H1 (cell line): ENCODE data around the gene KCTD7. TPM values are rescaled to one million over a fixed set of nuclear protein-coding genes. Genes with fewer than 3 reads are reported as not detected.

Experiments
- CTCF ChIA-PET: fragments of 300-600 bp; sonication (Branson Sonifier 250); formaldehyde crosslinking; loops from one replicate; lab custom pipeline; 2021; ENCODE audit not compliant: partially characterized antibody; lab: Charles Lee
- POLR2A ChIA-PET: fragments of 300-600 bp; sonication (Branson Sonifier 250); formaldehyde crosslinking; loops from one replicate; lab custom pipeline; 2021; ENCODE audit warnings: inconsistent platforms; ENCODE audit not compliant: partially characterized antibody; lab: Charles Lee
- DNase-seq, 2 experiments: peaks; one replicate each; pipeline versions ENCODE4 v3.0.0 to v3.0.0-alpha.2; 2010 to 2022; ENCODE audit warnings: low spot score in 2 of 2, low read depth in 1 of 2, mixed read lengths in 1 of 2
- FAIRE-seq: peaks from 2 replicates; lab custom pipeline; 2011; peaks lifted over from hg19 to GRCh38; lab: Jason Lieb, UNC
- H2AFZ ChIP-seq: 2 replicates; pipeline ENCODE4 v1.8.1; 2012; ENCODE audit warnings: low read length, inconsistent platforms
- H2AK5ac ChIP-seq: 2 replicates; pipeline ENCODE4 v1.6.1; 2013; ENCODE audit warnings: low read depth, low read length
- H2BK120ac ChIP-seq: replicated peaks from 2 replicates; pipeline ENCODE3; 2013; ENCODE audit warnings: low read depth, low read length, inconsistent platforms
- H2BK12ac ChIP-seq: 2 replicates; pipeline ENCODE4 v1.6.1; 2013; ENCODE audit warnings: low read depth, low read length
- H2BK15ac ChIP-seq: 2 replicates; pipeline ENCODE4 v1.6.1; 2013; ENCODE audit warnings: low read length
- H2BK20ac ChIP-seq: 2 replicates; pipeline ENCODE4 v1.6.1; 2013; ENCODE audit warnings: low read length
- H2BK5ac ChIP-seq: 2 replicates; pipeline ENCODE4 v1.6.1; 2013; ENCODE audit warnings: low read depth, low read length
- H3K14ac ChIP-seq: 2 replicates; pipeline ENCODE4 v1.6.1; 2013; ENCODE audit warnings: inconsistent platforms; ENCODE audit not compliant: insufficient read length
- H3K18ac ChIP-seq: 2 replicates; pipeline ENCODE4 v1.6.1; 2013; ENCODE audit warnings: low read length; ENCODE audit errors: extremely low read depth
- H3K23ac ChIP-seq: 2 replicates; pipeline ENCODE4 v1.6.1; 2013; ENCODE audit warnings: inconsistent platforms; ENCODE audit not compliant: insufficient read length
- H3K23me2 ChIP-seq: 2 replicates; pipeline ENCODE4 v1.6.1; 2013; ENCODE audit warnings: low read depth, low read length
- H3K27ac ChIP-seq: 2 replicates; pipeline ENCODE4 v1.6.1; 2011; ENCODE audit warnings: low read depth, low read length, inconsistent platforms
- H3K27me3 ChIP-seq, 4 experiments: replicated peaks in 1 of 4; 1 replicate in 1 of 4; 2 replicates in 3 of 4; pipeline versions ENCODE4 v1.6.1 to v1.8.1; 2011 to 2013; ENCODE audit warnings: low read length in 3 of 4, mild to moderate bottlenecking in 3 of 4, inconsistent platforms in 2 of 4, mixed read lengths in 2 of 4, moderate library complexity in 1 of 4; ENCODE audit not compliant: control insufficient read depth in 3 of 4, insufficient read depth in 3 of 4; ENCODE audit errors: extremely low read depth in 1 of 4
- H3K36me3 ChIP-seq, 4 experiments: 2 replicates each; pipeline versions ENCODE4 v1.6.1 to v1.8.1; 2011 to 2013; ENCODE audit warnings: mild to moderate bottlenecking in 4 of 4, low read length in 3 of 4, moderate library complexity in 2 of 4, control low read depth in 1 of 4, inconsistent platforms in 1 of 4; ENCODE audit not compliant: insufficient read depth in 4 of 4, control insufficient read depth in 2 of 4
- H3K4ac ChIP-seq: replicated peaks from 2 replicates; pipeline ENCODE3; 2013; ENCODE audit warnings: low read length, low read depth, mixed read lengths, inconsistent platforms; ENCODE audit not compliant: insufficient read length
- H3K4me1 ChIP-seq, 4 experiments: replicated peaks in 1 of 4; 1 replicate in 1 of 4; 2 replicates in 3 of 4; pipeline versions ENCODE4 v1.6.1 to v1.8.1; 2011 to 2013; ENCODE audit warnings: low read length in 3 of 4, inconsistent platforms in 2 of 4, mixed read lengths in 1 of 4; ENCODE audit not compliant: insufficient read depth in 4 of 4, control insufficient read depth in 3 of 4
- H3K4me2 ChIP-seq, 2 experiments: 2 replicates each; pipeline versions ENCODE4 v1.6.1 to v1.8.1; 2011 to 2013; ENCODE audit warnings: low read depth in 2 of 2, low read length in 2 of 2, control low read depth in 1 of 2, inconsistent platforms in 1 of 2, mild to moderate bottlenecking in 1 of 2; ENCODE audit not compliant: insufficient read depth in 1 of 2
- H3K4me3 ChIP-seq, 4 experiments: fragments of 200-600, 300-600 bp in 1 of 4; sonication (generic), shearing (Covaris generic), sonication (Bioruptor Twin) in 1 of 4; 2 replicates each; pipeline versions ENCODE4 v1.5.1 to v1.8.1; 2011 to 2016; ENCODE audit warnings: low read length in 4 of 4, low read depth in 3 of 4, control low read depth in 2 of 4, inconsistent platforms in 2 of 4, mild to moderate bottlenecking in 2 of 4, mixed read lengths in 1 of 4, moderate library complexity in 1 of 4; ENCODE audit not compliant: insufficient read depth in 2 of 4; ENCODE audit errors: extremely low read depth in 1 of 4
- H3K56ac ChIP-seq: replicated peaks from 2 replicates; pipeline ENCODE3; 2013; ENCODE audit warnings: low read depth, mild to moderate bottlenecking, mixed read lengths, low read length, inconsistent platforms; ENCODE audit not compliant: insufficient read length
- H3K79me1 ChIP-seq: 2 replicates; pipeline ENCODE4 v1.6.1; 2013; ENCODE audit warnings: low read depth, low read length, control low read depth
- H3K79me2 ChIP-seq, 2 experiments: 2 replicates each; pipeline versions ENCODE4 v1.6.1 to v1.8.1; 2012 to 2013; ENCODE audit warnings: low read length in 2 of 2, mild to moderate bottlenecking in 2 of 2, inconsistent platforms in 1 of 2; ENCODE audit not compliant: insufficient read depth in 2 of 2, control insufficient read depth in 1 of 2
- H3K9ac ChIP-seq, 4 experiments: replicated peaks in 1 of 4; 1 replicate in 1 of 4; 2 replicates in 3 of 4; pipeline versions ENCODE4 v1.6.1 to v1.8.1; 2011 to 2013; ENCODE audit warnings: low read depth in 3 of 4, low read length in 3 of 4, control low read depth in 2 of 4, mild to moderate bottlenecking in 2 of 4, moderate library complexity in 2 of 4, inconsistent platforms in 1 of 4; ENCODE audit errors: extremely low read depth in 1 of 4
- H3K9me3 ChIP-seq, 2 experiments: 2 replicates each; pipeline versions ENCODE4 v1.6.1 to v1.8.1; 2012 to 2013; ENCODE audit warnings: mild to moderate bottlenecking in 2 of 2, moderate library complexity in 2 of 2, control low read depth in 1 of 2, inconsistent platforms in 1 of 2, low read depth in 1 of 2, low read length in 1 of 2, mixed read lengths in 1 of 2; ENCODE audit not compliant: insufficient read depth in 2 of 2
- H4K20me1 ChIP-seq, 2 experiments: replicated peaks in 1 of 2; 2 replicates each; pipeline versions ENCODE3 to v1.8.1; 2011 to 2013; ENCODE audit warnings: inconsistent platforms in 2 of 2, low read length in 2 of 2, mild to moderate bottlenecking in 1 of 2; ENCODE audit not compliant: insufficient read depth in 2 of 2, control insufficient read depth in 1 of 2
- H4K5ac ChIP-seq: 2 replicates; pipeline ENCODE4 v1.6.1; 2013; ENCODE audit warnings: low read length, low read depth, mixed read lengths, inconsistent platforms; ENCODE audit not compliant: insufficient read length
- H4K8ac ChIP-seq: 2 replicates; pipeline ENCODE4 v1.8.0; 2013; ENCODE audit warnings: mild to moderate bottlenecking, moderate library complexity, low read length, inconsistent platforms; ENCODE audit not compliant: insufficient read depth; ENCODE audit errors: extremely low read depth
- H4K91ac ChIP-seq: replicated peaks from 2 replicates; pipeline ENCODE3; 2013; ENCODE audit warnings: low read length, mixed read lengths, inconsistent platforms; ENCODE audit not compliant: insufficient read length
- BACH1 ChIP-seq: IDR thresholded peaks from 2 replicates; pipeline ENCODE4 v1.6.1; 2012; ENCODE audit warnings: low read length, improper control_type of control experiment
- BCL11A ChIP-seq, 2 experiments: IDR thresholded peaks; one replicate each; pipeline ENCODE4 v1.6.1; 2011; ENCODE audit warnings: low read depth in 2 of 2, low read length in 2 of 2, mild to moderate bottlenecking in 2 of 2
- BRCA1 ChIP-seq: IDR thresholded peaks from 2 replicates; pipeline ENCODE4 v1.6.1; 2012; ENCODE audit warnings: low read depth, low read length, improper control_type of control experiment
- JUN ChIP-seq: IDR thresholded peaks from 2 replicates; pipeline ENCODE4 v1.6.1; 2011; ENCODE audit warnings: low read depth, mild to moderate bottlenecking, improper control_type of control experiment, low read length
- NRF1 ChIP-seq: IDR thresholded peaks from 2 replicates; pipeline ENCODE4 v1.6.1; 2011; ENCODE audit warnings: mild to moderate bottlenecking, low read depth, low read length, improper control_type of control experiment
- SIN3A ChIP-seq, 2 experiments: IDR thresholded peaks in 1 of 2; conservative IDR thresholded peaks in 1 of 2; 2 replicates each; pipeline ENCODE4 v1.6.1; 2011 to 2012; ENCODE audit warnings: low read length in 2 of 2, improper control_type of control experiment in 1 of 2, low read depth in 1 of 2, mild to moderate bottlenecking in 1 of 2
- SUZ12 ChIP-seq: fragments of 200-600 bp; sonication (generic); IDR thresholded peaks from 2 replicates; pipeline ENCODE4 v1.6.1; 2012; ENCODE audit warnings: mild to moderate bottlenecking, inconsistent platforms, low read length, moderate library complexity, mixed read lengths
- WGBS, 2 experiments: shearing (Covaris generic) in 1 of 2; methylation state at CpG; one replicate each; pipeline versions ENCODE4 v1.1.6 to v1.1.7; 2013 to 2015; ENCODE audit warnings: low lambda C conversion rate in 2 of 2, mixed read lengths in 2 of 2, inconsistent platforms in 1 of 2, low coverage in 1 of 2, missing lambda C conversion rate in 1 of 2; ENCODE audit not compliant: insufficient replicate concordance in 2 of 2, insufficient coverage in 1 of 2, insufficient read length in 1 of 2; ENCODE audit errors: extremely low coverage in 1 of 2, missing lambda C conversion rate in 1 of 2; 5-methylcytosine and 5-hydroxymethylcytosine counted together
- polyA plus RNA-seq, 7 experiments: library from polyadenylated mRNA; depleted of rRNA in 3 of 7; stranded (reverse) in 5 of 7; unstranded in 2 of 7; fragments of >200 nt in 5 of 7; fragments of 200-250 nt in 2 of 7; gene quantifications; 1 replicate in 5 of 7; 2 replicates in 1 of 7; 4 replicates in 1 of 7; pipeline versions ENCODE4 v1.2.1 to v1.2.3, GENCODE V29; 2011 to 2013; ENCODE audit warnings: missing spikeins in 2 of 7, mixed read lengths in 2 of 7
- total RNA-seq: library from RNA; stranded (reverse); fragmentation: NEBNext Ultra II Directional; extraction: Animal tissue kit (Norgen Biotek cat#: 25700); gene quantifications from 2 replicates; pipeline ENCODE4 v1.2.1, GENCODE V29; 2021
- TF ChIP-seq, protein P1 (sequence below), 3 experiments: IDR thresholded peaks; 1 replicate in 2 of 3; 2 replicates in 1 of 3; pipeline versions ENCODE4 v1.5.1 to v1.6.1; 2011; ENCODE audit warnings: low read length in 3 of 3, mild to moderate bottlenecking in 3 of 3, inconsistent platforms in 2 of 3, low read depth in 1 of 3, moderate library complexity in 1 of 3; ENCODE audit not compliant: insufficient read depth in 1 of 3; ENCODE audit errors: control extremely low read depth in 1 of 3

KCTD7 gene
- total and polyA plus RNA-seq, 2 of the 8 experiments (the other 6 are each of a cell fraction or from before 2014, with no cell fraction given) = 8.6 to 11.9 TPM

DNA sequence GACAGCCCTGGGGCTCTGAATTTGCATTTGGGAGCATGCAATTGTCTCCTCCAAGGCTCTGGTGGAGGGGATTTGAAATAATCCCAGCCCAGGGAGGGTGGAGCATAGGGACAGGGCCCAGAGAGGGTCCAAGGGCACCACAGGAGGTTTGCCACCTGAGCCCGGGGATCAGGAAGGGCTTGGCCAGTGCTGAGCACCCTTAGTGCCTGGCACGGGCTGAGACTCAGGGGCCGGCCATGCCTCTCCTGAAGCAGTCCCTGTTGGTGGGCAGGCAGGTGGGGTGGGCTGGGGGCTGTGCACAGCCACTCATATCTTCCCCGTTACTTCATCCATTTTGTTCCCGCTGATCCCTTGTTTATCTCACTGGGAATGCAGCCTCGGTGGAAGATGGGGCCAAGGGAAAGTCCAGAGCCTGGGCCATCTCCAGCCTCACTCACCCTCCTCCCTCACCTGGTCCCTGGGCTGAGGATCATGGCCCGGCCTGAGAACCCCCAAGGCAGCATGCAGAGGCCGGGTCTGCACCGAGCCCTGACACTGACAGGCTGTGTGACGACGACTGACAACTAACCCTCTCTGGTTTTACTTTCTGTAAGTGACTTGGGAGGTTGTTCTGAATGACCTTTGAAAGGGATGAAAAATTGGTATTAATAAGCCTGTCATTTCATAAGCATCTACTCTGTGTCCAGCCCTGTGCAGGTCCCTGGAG, 38.5 kb downstream of the KCTD7 start:
- Histone ChIP-seq H3K4ac (no peak overlapping the region), H2BK15ac (no peak overlapping the region), H2BK120ac (no peak overlapping the region), H3K79me1 (peaks cover 19% of the 10 kb centered on the region), H2BK20ac (no peak overlapping the region), H3K14ac (no peak overlapping the region), H2BK12ac (no peak overlapping the region), H3K18ac (no peak overlapping the region), H3K4me1 (no peaks in the 10 kb centered on the region), H3K4me2 (no peak overlapping the region), H3K36me3 (no peaks in the 10 kb centered on the region; a peak in 2 of 8 replicates), H3K79me2 (peaks cover 0 to 13% of the 10 kb centered on the region in 2 experiments; a peak in 2 of 4 replicates), H2AK5ac (no peak overlapping the region), H4K8ac (no peak overlapping the region), H3K56ac (no peak overlapping the region), H3K23me2 (no peaks in the 10 kb centered on the region), H3K9ac (no peak overlapping the region), H2BK5ac (no peak overlapping the region), H3K27ac (no peak overlapping the region), H3K27me3 (no peaks in the 10 kb centered on the region), H3K9me3 (peaks cover 0 to 3% of the 10 kb centered on the region in 2 experiments; a peak in 1 of 4 replicates), H4K20me1 (peaks cover 3 to 11% of the 10 kb centered on the region in 2 experiments), H3K4me3 (no peak overlapping the region), H4K5ac (no peak overlapping the region), H3K23ac (no peak overlapping the region), H4K91ac (no peak overlapping the region), H2AFZ (no peak overlapping the region)
- no peak for DNase-seq
- no peak for FAIRE-seq
- ChIA-PET POLR2A (interaction anchor here (2.7 kb wide), 1 partner anchor 13 kb away, joined by 22 read pairs; no protein-coding TSS in a partner anchor), CTCF (no interaction called here)
- 93% methylated on average over 10 of the region's 11 CpGs; no CpG with 5 or more reads in 1 of the 2 experiments for WGBS, 2 experiments
- TF ChIP-seq BCL11A (IDR thresholded peaks at IDR 0.05; ENCODE audit: low read depth in 2 of 2, low read length in 2 of 2) (no peak), SUZ12 (no peak), BRCA1 (no peak), JUN (no peak), BACH1 (no peak), NRF1 (no peak), SIN3A (conservative IDR thresholded peaks at IDR 0.05 in 1 of 2, IDR thresholded peaks at IDR 0.05 in 1 of 2; ENCODE audit: low read depth in 1 of 2, low read length in 2 of 2) (no peak)
- TF ChIP-seq, protein P1, sequence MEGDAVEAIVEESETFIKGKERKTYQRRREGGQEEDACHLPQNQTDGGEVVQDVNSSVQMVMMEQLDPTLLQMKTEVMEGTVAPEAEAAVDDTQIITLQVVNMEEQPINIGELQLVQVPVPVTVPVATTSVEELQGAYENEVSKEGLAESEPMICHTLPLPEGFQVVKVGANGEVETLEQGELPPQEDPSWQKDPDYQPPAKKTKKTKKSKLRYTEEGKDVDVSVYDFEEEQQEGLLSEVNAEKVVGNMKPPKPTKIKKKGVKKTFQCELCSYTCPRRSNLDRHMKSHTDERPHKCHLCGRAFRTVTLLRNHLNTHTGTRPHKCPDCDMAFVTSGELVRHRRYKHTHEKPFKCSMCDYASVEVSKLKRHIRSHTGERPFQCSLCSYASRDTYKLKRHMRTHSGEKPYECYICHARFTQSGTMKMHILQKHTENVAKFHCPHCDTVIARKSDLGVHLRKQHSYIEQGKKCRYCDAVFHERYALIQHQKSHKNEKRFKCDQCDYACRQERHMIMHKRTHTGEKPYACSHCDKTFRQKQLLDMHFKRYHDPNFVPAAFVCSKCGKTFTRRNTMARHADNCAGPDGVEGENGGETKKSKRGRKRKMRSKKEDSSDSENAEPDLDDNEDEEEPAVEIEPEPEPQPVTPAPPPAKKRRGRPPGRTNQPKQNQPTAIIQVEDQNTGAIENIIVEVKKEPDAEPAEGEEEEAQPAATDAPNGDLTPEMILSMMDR (IDR thresholded peaks at IDR 0.05; ENCODE audit: control extremely low read depth in 1 of 3, insufficient read depth in 1 of 3, low read depth in 1 of 3, low read length in 3 of 3) = no peak
